Eye (tissue), 1 donor: ENCODE results near the gene NKIRAS1.
A peak's percentile ranks its signal among the peaks of the same experiment; 100 is the strongest.

Source experiments
- DNase-seq: peaks from one replicate; pipeline ENCODE4 v3.0.0-alpha.2; 2015

Gene NKIRAS1

GRCh38 chr3:23916886-23917678 lies at the start of gene NKIRAS1, which contains the start of gene RPL15:
TSS of gene NKIRAS1 (minus strand) at chr3:23916990. CDS start at chr3:23910904, 6,086 bp downstream.
TSS of gene RPL15 (plus strand) at chr3:23917132. CDS start at chr3:23917860, 728 bp downstream.
- DNase-seq = peak; percentile 99

- DNase-seq = peak; percentile 67
These were observed 49.5 kb upstream of the NKIRAS1 start for GRCh38 chr3:23966328-23966727.

- no peak for DNase-seq
These were observed 47.9 kb upstream of the NKIRAS1 start for GRCh38 chr3:23964537-23965235.

GRCh38 chr3:23961913-23962312 lies 45.1 kb upstream of the NKIRAS1 start:
- DNase-seq = no peak

GRCh38 chr3:23961066-23961465 lies 44.3 kb upstream of the NKIRAS1 start:
- DNase-seq = no peak

- DNase-seq = no peak
These were observed 43.9 kb upstream of the NKIRAS1 start for GRCh38 chr3:23960649-23961048.

GRCh38 chr3:23959135-23959900 lies 42.5 kb upstream of the NKIRAS1 start:
- no peak for DNase-seq

- no peak for DNase-seq
These were observed 39.9 kb upstream of the NKIRAS1 start for GRCh38 chr3:23956701-23957100.

- DNase-seq = no peak
These were observed 37.4 kb upstream of the NKIRAS1 start for GRCh38 chr3:23954144-23954543.

GRCh38 chr3:23953523-23953922 lies 36.7 kb upstream of the NKIRAS1 start:
- DNase-seq = no peak

- DNase-seq = no peak
These were observed 35.9 kb upstream of the NKIRAS1 start for GRCh38 chr3:23952646-23953045.

GRCh38 chr3:23950293-23950692 lies 33.5 kb upstream of the NKIRAS1 start:
- no peak for DNase-seq

- no peak for DNase-seq
These were observed 33.0 kb upstream of the NKIRAS1 start for GRCh38 chr3:23949784-23950183.

GRCh38 chr3:23948761-23949160 lies 32.0 kb upstream of the NKIRAS1 start:
- DNase-seq = no peak

GRCh38 chr3:23945913-23946687 lies 29.3 kb upstream of the NKIRAS1 start:
- DNase-seq = peak; percentile 98

GRCh38 chr3:23945663-23945912 lies 28.8 kb upstream of the NKIRAS1 start:
- no peak for DNase-seq

GRCh38 chr3:23944861-23945662 lies 28.3 kb upstream of the NKIRAS1 start, which contains the start of gene NR1D2:
TSS of gene NR1D2 (plus strand) at chr3:23945286. CDS start at chr3:23945579, 293 bp downstream.
- DNase-seq = peak; percentile 90

- DNase-seq = peak; percentile 70
These were observed 27.4 kb upstream of the NKIRAS1 start for GRCh38 chr3:23944007-23944783.

- DNase-seq = no peak
These were observed 25.8 kb upstream of the NKIRAS1 start for GRCh38 chr3:23942546-23942945.

- DNase-seq = no peak
These were observed 24.6 kb upstream of the NKIRAS1 start for GRCh38 chr3:23941440-23941839.

GRCh38 chr3:23940775-23941174 lies 24.0 kb upstream of the NKIRAS1 start:
- DNase-seq = no peak
